HG02571 (cell line): ENCODE data around the gene SAMD4B.

Experiments used
- ATAC-seq: cut with Tn5 transposase; IDR thresholded peaks from one replicate; pipeline ENCODE4 v1.9.1; 2021; ENCODE audit warnings: mild to moderate bottlenecking, moderate library complexity; ENCODE audit not compliant: unreplicated experiment

The SAMD4B gene

GRCh38 chr19:39422020-39422419 lies 79.8 kb downstream of the SAMD4B start:
- ATAC-seq = no peak

GRCh38 chr19:39423258-39424086 lies 81.3 kb downstream of the SAMD4B start:
- no peak for ATAC-seq

- no peak for ATAC-seq
These were observed 82.7 kb downstream of the SAMD4B start for GRCh38 chr19:39424934-39425333.

GRCh38 chr19:39425744-39426143 lies 83.5 kb downstream of the SAMD4B start:
- ATAC-seq = no peak

GRCh38 chr19:39426170-39426569 lies 83.9 kb downstream of the SAMD4B start:
- ATAC-seq = no peak

- no peak for ATAC-seq
These were observed 85.5 kb downstream of the SAMD4B start for GRCh38 chr19:39427707-39428106.

GRCh38 chr19:39428283-39429112 lies 86.3 kb downstream of the SAMD4B start:
- no peak for ATAC-seq

GRCh38 chr19:39430675-39431593 lies 88.7 kb downstream of the SAMD4B start:
- ATAC-seq = no peak

- no peak for ATAC-seq
These were observed 90.4 kb downstream of the SAMD4B start for GRCh38 chr19:39432677-39433025.

- ATAC-seq = no peak
These were observed 91.4 kb downstream of the SAMD4B start for GRCh38 chr19:39433480-39434079.

- no peak for ATAC-seq
These were observed 92.2 kb downstream of the SAMD4B start for GRCh38 chr19:39434123-39435076.
